Lower leg skin (tissue), 3 donors: Measurements from ENCODE around the gene AOPEP.

Experiments
- POLR2A ChIP-seq, 2 donors: fragments of 450-650 bp; IDR thresholded peaks; one replicate each; pipeline ENCODE4 v1.6.1; 2016 to 2017; ENCODE audit warnings: antibody characterized with exemption in 2 of 2, mild to moderate bottlenecking in 1 of 2, moderate library complexity in 1 of 2
- TF ChIP-seq, protein P1 (sequence below), 3 donors: fragments of 450-650 bp; IDR thresholded peaks; one replicate each; pipeline ENCODE4 v1.5.1; 2016; ENCODE audit warnings: antibody characterized with exemption in 3 of 3, mild to moderate bottlenecking in 3 of 3, moderate library complexity in 2 of 3

DNA sequence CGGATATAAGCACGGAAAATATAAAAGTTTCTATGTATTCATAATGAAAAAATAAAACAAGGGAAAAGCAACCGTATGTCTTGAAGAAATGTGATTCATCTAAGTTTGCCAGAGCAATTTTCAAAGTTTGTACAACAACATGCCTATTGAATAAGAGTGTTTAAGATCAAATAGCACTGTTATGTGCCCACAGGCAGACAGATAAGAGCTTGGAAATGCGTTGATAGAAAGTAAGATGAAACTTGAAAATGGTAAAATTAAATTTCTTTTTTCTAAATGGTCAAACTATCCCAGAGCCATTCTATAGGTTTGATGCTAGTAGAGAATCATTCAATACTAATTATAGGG is 401.7 kb downstream of the AOPEP start:
- TF ChIP-seq, protein P1, sequence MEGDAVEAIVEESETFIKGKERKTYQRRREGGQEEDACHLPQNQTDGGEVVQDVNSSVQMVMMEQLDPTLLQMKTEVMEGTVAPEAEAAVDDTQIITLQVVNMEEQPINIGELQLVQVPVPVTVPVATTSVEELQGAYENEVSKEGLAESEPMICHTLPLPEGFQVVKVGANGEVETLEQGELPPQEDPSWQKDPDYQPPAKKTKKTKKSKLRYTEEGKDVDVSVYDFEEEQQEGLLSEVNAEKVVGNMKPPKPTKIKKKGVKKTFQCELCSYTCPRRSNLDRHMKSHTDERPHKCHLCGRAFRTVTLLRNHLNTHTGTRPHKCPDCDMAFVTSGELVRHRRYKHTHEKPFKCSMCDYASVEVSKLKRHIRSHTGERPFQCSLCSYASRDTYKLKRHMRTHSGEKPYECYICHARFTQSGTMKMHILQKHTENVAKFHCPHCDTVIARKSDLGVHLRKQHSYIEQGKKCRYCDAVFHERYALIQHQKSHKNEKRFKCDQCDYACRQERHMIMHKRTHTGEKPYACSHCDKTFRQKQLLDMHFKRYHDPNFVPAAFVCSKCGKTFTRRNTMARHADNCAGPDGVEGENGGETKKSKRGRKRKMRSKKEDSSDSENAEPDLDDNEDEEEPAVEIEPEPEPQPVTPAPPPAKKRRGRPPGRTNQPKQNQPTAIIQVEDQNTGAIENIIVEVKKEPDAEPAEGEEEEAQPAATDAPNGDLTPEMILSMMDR (IDR thresholded peaks at IDR 0.05) = no peak
- TF ChIP-seq POLR2A (IDR thresholded peaks at IDR 0.05) = no peak
